ENCODE measurements around the gene ZNF609.

The ZNF609 gene

DNA sequence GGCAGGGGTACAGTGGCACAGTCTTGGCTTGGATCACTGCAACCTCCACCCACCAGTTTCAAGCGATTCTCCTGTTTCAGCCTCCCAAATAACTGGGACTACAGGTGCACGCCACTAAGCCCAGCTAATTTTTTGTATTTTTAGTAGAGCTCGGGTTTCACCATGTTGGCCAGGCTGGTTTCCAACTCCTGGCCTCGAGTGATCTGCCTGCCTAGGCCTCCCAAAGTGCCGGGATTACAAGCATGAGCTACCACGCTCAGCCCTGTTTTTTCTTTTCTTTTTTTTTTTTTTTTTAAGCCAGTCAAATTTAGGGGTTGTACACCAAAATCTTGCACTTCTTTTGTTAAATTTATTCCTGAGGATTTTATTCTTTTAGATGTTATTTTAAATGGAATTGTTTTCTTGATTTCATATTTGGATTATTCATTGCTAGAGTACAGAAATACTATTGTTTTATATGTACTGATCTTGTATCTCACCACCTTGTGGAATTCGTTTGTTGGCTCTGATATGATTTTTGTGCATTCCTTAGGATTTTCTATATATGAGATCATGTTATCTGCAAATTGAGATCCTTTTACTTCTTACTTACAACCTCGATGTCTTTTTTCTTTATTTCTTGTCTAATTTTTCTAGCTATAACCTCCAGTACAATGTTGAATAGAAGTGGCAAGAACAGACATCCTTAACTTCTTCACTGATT is 65.6 kb downstream of the ZNF609 start:
- no peaks in the 10 kb centered on the region for H3K27me3 Mint-ChIP-seq (ENCODE audit: low read depth)
- DNase-seq (ENCODE audit: low spot score): no peak
- H3K4me3 Mint-ChIP-seq: no peak overlapping the region
- H3K4me1 Mint-ChIP-seq (ENCODE audit: low read depth): peaks cover 38% of the 10 kb centered on the region
- no peak overlapping the region for H3K27ac Mint-ChIP-seq
- no peaks in the 10 kb centered on the region for H3K9me3 Mint-ChIP-seq
- H3K36me3 Mint-ChIP-seq (ENCODE audit: low read depth): peaks cover 26% of the 10 kb centered on the region

DNA sequence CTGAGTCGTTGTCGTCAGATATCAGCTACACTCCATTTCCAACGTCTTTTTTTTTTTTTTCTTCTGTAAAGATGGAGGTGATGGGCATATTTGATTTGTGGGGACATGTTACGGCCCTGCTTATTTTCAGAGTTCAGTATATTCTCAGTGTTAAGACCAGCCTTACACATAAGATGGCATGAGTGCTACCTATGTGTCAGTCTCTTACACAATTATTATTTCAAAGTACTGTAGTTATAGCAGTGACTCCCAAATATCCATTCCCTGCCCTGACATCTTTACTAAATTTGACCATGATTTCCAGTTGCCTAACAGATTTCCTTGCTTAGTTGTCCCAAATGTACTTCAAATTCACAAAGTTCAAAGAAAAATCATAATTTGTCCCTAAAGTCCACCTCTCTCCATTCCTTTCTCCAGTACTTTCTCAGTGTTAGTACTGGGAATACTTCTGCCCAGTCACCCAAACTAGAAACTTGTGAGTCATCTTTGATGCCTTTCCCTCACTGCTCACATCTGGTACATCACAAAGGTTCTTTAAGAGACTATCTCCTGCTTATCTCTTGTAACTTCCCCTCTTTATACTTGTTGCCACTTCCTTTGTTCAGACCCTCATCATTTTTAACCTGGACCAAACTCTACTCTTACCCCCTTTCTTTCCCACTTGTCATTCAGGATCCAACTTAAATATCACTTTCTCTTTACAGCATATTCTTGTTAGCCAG is 67.0 kb downstream of the ZNF609 start:
- Mint-ChIP-seq H3K4me1 (ENCODE audit: low read depth) (peaks cover 46% of the 10 kb centered on the region), H3K9me3 (no peaks in the 10 kb centered on the region), H3K4me3 (peak overlapping the region; percentile 18), H3K27ac (peak overlapping the region; percentile 44), H3K27me3 (ENCODE audit: low read depth) (no peaks in the 10 kb centered on the region), H3K36me3 (ENCODE audit: low read depth) (peaks cover 28% of the 10 kb centered on the region)
- DNase-seq (ENCODE audit: low spot score): no peak

DNA sequence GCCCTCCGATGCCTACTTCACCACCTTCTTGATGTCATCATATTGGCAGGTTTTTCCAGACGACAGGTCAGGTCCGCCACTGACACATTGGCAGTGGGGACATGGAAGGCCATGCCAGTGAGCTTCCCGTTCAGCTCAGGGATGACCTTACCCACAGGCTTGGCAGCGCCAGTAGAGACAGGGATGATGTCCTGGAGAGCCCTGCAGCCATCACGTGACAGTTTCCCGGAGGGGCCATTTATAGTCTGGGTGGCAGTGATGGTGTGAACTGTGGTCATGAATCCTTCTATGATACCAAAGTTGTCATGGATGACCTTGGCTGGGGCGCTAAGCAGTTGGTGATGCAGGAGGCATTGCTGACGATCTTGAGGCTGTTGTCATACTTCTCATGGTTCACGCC is 68.5 kb downstream of the ZNF609 start:
- H3K4me3 Mint-ChIP-seq: no peak overlapping the region

DNA sequence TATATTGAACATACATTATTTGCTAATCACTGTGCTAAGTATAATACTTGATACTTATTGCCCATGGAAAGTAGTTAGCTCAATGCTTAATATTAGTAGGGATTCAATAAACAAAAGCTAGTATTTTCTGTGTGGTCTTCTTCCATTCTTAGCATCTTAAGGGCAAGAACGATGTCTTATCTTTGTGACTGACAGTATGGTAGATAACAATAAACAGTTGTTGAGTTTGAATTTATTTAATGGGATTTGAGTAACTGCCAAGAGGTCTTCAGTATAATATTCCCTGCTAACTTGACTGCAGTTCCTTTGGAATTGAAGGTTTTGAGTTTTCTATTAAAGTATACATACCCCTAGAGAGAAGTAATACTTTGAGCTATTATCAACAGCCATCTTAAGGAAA is 70.1 kb downstream of the ZNF609 start:
- Mint-ChIP-seq H3K9me3 (no peaks in the 10 kb centered on the region), H3K4me3 (no peak overlapping the region), H3K4me1 (ENCODE audit: low read depth) (peaks cover 54% of the 10 kb centered on the region), H3K36me3 (ENCODE audit: low read depth) (peaks cover 28% of the 10 kb centered on the region), H3K27ac (no peak overlapping the region), H3K27me3 (ENCODE audit: low read depth) (no peaks in the 10 kb centered on the region)
- DNase-seq (ENCODE audit: low spot score): no peak

More for the DNA sequence above, 68.5 kb downstream of the ZNF609 start:
- no peak overlapping the region for H3K27ac Mint-ChIP-seq
- H3K36me3 Mint-ChIP-seq (ENCODE audit: low read depth): peaks cover 31% of the 10 kb centered on the region
- H3K4me1 Mint-ChIP-seq (ENCODE audit: low read depth): peaks cover 58% of the 10 kb centered on the region
- H3K9me3 Mint-ChIP-seq: no peaks in the 10 kb centered on the region
- no peaks in the 10 kb centered on the region for H3K27me3 Mint-ChIP-seq (ENCODE audit: low read depth)
- DNase-seq (ENCODE audit: low spot score): no peak

DNA sequence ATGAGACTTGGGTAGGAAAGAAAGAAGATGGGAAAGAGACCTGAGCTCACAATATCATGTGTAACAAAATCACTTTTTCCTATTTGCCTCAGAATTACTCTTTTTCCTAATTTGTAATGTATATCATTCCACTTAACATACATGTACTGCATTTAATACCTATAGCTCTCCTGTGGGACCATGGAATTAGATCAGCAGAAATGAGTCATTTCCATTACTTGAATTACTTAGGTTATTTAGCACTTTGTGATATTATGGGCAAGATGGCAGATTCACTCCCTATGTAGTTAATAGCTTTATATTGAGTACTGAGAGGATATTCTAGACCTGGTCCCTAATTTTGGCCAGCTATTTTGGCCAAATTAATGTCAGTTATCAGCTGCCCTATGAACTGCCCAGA is 70.5 kb downstream of the ZNF609 start:
- DNase-seq (ENCODE audit: low spot score): no peak
- H3K4me3 Mint-ChIP-seq: no peak overlapping the region
- H3K27ac Mint-ChIP-seq: no peak overlapping the region
- peaks cover 28% of the 10 kb centered on the region for H3K36me3 Mint-ChIP-seq (ENCODE audit: low read depth)
- peaks cover 54% of the 10 kb centered on the region for H3K4me1 Mint-ChIP-seq (ENCODE audit: low read depth)
- H3K27me3 Mint-ChIP-seq (ENCODE audit: low read depth): no peaks in the 10 kb centered on the region
- H3K9me3 Mint-ChIP-seq: no peaks in the 10 kb centered on the region

DNA sequence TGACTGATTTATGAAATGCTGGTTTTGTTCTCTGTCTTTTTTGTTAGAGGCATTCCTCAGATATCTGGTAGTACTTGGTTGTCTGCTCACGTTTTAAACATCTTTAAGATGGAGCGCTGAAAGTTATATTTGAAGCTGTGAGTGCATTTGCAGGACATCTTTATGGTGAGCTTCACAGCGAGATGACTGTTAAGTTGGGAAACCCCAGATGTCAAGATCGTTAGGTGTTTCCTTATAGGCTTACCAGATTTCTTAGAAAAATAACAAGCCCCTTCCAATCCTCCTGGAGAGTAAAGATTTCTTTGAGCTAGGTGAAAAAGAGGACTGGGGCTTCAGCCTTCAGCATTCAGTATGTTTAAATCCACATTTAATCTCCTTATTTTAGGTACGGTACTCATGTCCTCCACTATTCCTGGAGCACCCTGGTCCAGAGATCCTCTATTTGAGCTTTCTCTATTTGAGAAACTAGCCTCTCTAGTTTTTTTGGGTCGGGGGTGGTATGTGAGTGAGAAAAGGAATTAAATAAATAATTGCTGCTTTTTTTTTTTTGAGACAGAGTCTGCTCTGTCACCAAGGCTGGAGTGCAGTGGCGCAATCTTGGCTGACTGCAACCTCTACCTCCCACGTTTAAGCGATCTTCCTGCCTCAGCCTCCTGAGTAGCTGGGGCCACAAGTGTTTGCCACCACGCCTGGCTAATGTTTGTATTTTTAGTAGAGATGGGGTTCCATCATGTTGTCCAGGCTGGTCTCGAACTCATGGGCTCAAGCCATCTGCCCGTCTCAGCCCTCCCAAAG is 72.3 kb downstream of the ZNF609 start:
- Mint-ChIP-seq H3K9me3 (no peaks in the 10 kb centered on the region), H3K36me3 (ENCODE audit: low read depth) (peaks cover 27% of the 10 kb centered on the region), H3K4me3 (peak overlapping the region; percentile 58), H3K4me1 (ENCODE audit: low read depth) (peaks cover 48% of the 10 kb centered on the region), H3K27me3 (ENCODE audit: low read depth) (no peaks in the 10 kb centered on the region), H3K27ac (peak overlapping the region; percentile 74)
- no peak for DNase-seq (ENCODE audit: low spot score)

DNA sequence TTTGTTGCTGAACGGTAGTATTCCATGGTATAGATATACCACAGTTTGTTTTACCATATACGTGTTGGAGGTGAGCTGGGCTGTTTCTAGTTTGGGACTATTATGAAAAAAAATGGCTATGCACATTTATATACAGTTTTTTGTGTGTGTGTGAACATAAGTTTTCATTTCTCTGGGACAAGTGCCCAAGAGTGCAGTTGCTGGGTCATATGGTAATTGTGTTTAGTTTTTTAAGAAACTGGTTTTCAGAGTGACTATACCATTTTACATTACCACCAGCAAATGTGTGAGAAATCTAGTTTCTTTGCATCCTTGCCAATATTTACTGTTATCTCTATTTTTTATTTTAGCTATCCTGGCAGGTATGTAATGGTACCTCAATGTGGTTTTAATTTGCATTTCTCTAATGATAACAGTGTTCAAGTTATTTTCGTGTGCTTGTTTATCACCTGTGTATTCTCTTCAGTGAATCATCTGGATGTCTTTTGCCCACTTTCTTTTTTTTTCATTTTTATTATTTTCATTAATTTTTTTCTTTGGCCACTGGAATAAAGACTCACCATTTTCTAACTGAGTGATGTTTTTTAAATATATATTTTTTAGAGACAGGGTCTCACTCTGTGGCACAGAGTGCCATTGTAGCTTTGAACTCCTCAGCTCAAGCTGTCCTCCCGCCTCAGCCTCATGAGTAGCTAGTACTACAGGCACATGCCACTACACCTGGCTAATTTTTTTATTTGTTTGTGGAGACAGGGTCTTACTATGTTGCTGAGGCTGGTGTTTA is 75.3 kb downstream of the ZNF609 start:
- Mint-ChIP-seq H3K4me1 (ENCODE audit: low read depth) (peaks cover 45% of the 10 kb centered on the region), H3K27ac (peak overlapping the region; percentile 74), H3K27me3 (ENCODE audit: low read depth) (no peaks in the 10 kb centered on the region), H3K4me3 (no peak overlapping the region), H3K9me3 (no peaks in the 10 kb centered on the region), H3K36me3 (ENCODE audit: low read depth) (peaks cover 13% of the 10 kb centered on the region)
- DNase-seq (ENCODE audit: low spot score): no peak

DNA sequence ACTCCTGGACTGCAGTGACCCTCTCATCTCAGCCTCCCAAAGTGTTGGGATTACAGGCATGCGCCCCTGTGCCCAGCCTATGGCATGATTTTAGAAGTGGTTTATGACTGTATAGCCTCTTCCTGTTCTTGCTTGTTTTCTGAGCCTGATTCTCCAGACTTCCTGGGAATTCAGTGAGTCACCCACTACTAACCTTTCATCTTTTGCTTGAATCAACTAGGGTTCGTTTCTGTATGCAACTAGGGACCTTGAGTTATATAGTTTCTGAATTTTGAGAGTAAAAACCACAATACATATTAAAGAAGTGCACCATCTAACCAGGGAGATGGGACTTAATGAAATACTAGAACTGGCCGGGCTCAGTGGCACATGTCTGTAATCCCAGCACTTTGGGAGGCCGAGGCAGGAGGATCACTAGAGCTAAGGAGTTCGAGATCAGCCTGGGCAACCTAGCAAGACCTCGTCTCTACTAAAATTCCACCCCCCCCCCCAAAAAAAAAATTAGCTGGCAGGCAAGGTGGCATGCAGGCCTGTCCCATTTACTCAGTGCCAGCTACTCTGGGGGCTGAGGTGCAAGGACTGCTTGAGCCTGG is 76.0 kb downstream of the ZNF609 start:
- Mint-ChIP-seq H3K36me3 (ENCODE audit: low read depth) (peaks cover 13% of the 10 kb centered on the region), H3K27me3 (ENCODE audit: low read depth) (no peaks in the 10 kb centered on the region), H3K4me1 (ENCODE audit: low read depth) (peaks cover 40% of the 10 kb centered on the region), H3K9me3 (no peaks in the 10 kb centered on the region), H3K27ac (peak overlapping the region; percentile 68), H3K4me3 (peak overlapping the region; percentile 41)
- peak; percentile 29 for DNase-seq (ENCODE audit: low spot score)

DNA sequence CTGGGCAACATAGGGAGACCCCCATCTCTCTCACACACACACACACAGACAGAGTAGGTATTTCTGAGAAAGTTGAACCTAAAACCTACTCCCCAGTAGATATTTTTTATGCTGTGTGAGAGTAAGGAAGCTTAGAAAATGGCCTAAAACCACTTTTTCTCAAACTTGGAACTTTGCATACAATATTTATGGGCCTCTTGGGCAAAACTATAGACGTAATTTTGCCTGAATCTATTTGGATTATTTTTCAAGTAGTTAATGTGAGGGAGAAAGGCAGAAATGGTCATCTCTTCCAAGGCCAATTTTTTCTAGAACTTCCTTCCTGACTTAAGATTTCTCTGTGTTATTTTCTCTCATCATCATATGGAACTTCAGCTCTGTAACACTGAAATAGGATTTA is 81.7 kb downstream of the ZNF609 start:
- Mint-ChIP-seq H3K4me1 (ENCODE audit: low read depth) (peaks cover 24% of the 10 kb centered on the region), H3K27ac (peak overlapping the region; percentile 5), H3K36me3 (ENCODE audit: low read depth) (peaks cover 14% of the 10 kb centered on the region)

DNA sequence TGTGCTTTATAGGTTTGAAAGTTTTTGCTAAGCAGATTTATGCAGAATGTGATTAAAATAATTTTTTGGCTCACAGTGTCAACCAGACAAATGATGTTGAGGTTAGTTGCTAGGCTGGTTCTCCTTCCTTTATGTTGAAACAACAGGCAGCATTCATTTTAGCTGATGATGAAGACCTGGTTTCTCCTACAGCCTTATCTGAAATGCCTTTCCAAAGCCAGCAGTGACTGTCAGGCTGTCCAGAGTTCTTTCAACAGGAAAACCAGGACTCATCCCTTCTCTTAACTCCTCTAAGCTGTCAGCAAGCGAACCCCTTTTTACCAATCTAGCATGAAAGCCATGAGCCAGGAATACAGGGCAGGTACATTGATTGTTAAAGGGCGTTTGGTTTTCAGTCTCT is 84.1 kb downstream of the ZNF609 start:
- H3K4me3 Mint-ChIP-seq: no peak overlapping the region
- H3K4me1 Mint-ChIP-seq (ENCODE audit: low read depth): peaks cover 25% of the 10 kb centered on the region
- peak overlapping the region; percentile 8 for H3K27ac Mint-ChIP-seq
- peaks cover 14% of the 10 kb centered on the region for H3K36me3 Mint-ChIP-seq (ENCODE audit: low read depth)
- H3K9me3 Mint-ChIP-seq: no peaks in the 10 kb centered on the region
- DNase-seq (ENCODE audit: low spot score): no peak
- no peaks in the 10 kb centered on the region for H3K27me3 Mint-ChIP-seq (ENCODE audit: low read depth)

More for the DNA sequence above, 81.7 kb downstream of the ZNF609 start:
- no peaks in the 10 kb centered on the region for H3K27me3 Mint-ChIP-seq (ENCODE audit: low read depth)
- H3K4me3 Mint-ChIP-seq: no peak overlapping the region
- no peaks in the 10 kb centered on the region for H3K9me3 Mint-ChIP-seq
- DNase-seq (ENCODE audit: low spot score): no peak

DNA sequence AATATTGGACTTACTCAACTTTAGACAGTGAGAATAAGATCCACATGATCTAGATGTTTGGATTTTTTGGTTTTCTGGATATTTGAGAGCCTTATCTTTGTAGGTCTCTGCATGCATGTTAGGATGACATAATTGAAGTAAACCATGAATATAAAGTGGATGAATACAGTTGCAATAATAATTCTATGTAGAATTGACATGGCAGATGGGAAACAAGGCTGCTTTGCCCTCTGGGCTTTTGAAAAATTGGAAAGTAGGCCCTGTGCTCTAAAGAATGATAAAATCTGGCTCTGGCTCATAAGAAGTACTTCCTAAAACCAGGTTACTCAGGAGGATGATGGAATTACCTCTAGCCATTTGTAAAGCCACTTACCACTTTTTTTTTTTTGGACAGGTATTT is 86.9 kb downstream of the ZNF609 start:
- Mint-ChIP-seq H3K36me3 (ENCODE audit: low read depth) (peaks cover 14% of the 10 kb centered on the region), H3K27ac (no peak overlapping the region), H3K27me3 (ENCODE audit: low read depth) (no peaks in the 10 kb centered on the region), H3K9me3 (no peaks in the 10 kb centered on the region), H3K4me3 (no peak overlapping the region), H3K4me1 (ENCODE audit: low read depth) (peaks cover 20% of the 10 kb centered on the region)
- no peak for DNase-seq (ENCODE audit: low spot score)

DNA sequence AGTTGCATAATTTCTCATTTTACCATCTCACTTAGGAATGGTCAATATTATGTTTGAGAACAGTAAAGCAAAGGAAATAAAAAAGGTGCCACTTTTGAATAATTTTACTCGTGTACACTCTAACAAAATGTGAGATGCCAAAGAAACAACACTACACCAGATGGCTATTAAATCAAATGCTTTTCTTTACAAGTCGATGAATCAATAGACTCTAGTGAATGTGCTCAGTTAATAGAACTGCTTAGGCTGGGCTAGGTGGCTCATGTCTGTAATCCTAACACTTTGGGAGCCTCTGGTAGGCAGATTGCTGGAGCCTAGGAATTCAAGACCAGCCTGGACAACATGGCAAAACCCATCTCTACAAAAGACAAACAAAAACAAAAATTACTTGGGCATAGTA is 87.9 kb downstream of the ZNF609 start:
- H3K9me3 Mint-ChIP-seq: no peaks in the 10 kb centered on the region
- H3K27me3 Mint-ChIP-seq (ENCODE audit: low read depth): no peaks in the 10 kb centered on the region
- peaks cover 11% of the 10 kb centered on the region for H3K36me3 Mint-ChIP-seq (ENCODE audit: low read depth)
- DNase-seq (ENCODE audit: low spot score): no peak
- no peak overlapping the region for H3K27ac Mint-ChIP-seq
- no peak overlapping the region for H3K4me3 Mint-ChIP-seq
- H3K4me1 Mint-ChIP-seq (ENCODE audit: low read depth): peaks cover 22% of the 10 kb centered on the region

DNA sequence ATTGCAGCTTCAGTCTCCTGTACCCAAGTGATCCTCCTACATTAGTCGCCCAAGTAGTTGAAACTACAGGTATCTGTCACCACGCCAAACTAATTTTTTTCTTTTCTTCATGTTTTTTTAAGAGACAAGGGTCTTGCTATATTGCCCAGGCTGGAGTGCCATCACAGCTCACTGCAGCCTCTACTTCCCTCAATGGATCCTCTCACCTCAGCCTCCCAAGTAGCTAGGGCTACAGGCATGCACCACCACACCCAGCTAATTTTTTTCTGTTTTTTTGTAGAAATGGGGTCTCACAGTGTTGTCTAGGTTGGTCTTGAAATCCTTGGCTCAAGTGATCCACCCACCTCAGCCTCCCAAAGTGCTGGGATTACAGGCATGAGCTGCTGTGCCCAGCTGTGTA is 89.5 kb downstream of the ZNF609 start:
- no peak overlapping the region for H3K27ac Mint-ChIP-seq
- no peaks in the 10 kb centered on the region for H3K9me3 Mint-ChIP-seq
- H3K4me3 Mint-ChIP-seq: no peak overlapping the region
- H3K4me1 Mint-ChIP-seq (ENCODE audit: low read depth): peaks cover 14% of the 10 kb centered on the region
- no peak for DNase-seq (ENCODE audit: low spot score)
- H3K36me3 Mint-ChIP-seq (ENCODE audit: low read depth): peaks cover 8% of the 10 kb centered on the region
- H3K27me3 Mint-ChIP-seq (ENCODE audit: low read depth): no peaks in the 10 kb centered on the region
